GM12874 (cell line): ENCODE data around the gene KLK15.

Experiments used
- CTCF ChIP-seq: IDR thresholded peaks from 2 replicates; pipeline ENCODE4 v1.5.1; 2011; ENCODE audit warnings: low read depth, mild to moderate bottlenecking, control low read depth, low read length, moderate library complexity; ENCODE audit not compliant: insufficient read depth

Gene KLK15

GRCh38 chr19:50858886-50859285 lies 25.5 kb upstream of the KLK15 start:
- TF ChIP-seq CTCF: no peak

- TF ChIP-seq CTCF: no peak
Measured at GRCh38 chr19:50857366-50857765, 24.0 kb upstream of the KLK15 start.

GRCh38 chr19:50854636-50855410 lies 21.4 kb upstream of the KLK15 start, which contains the start of gene KLK3:
TSS of gene KLK3 (plus strand) at chr19:50854915. CDS start at chr19:50854956, 41 bp downstream.
- no peak for TF ChIP-seq CTCF

- TF ChIP-seq CTCF: no peak
Measured at GRCh38 chr19:50851620-50852019, 18.2 kb upstream of the KLK15 start.

- TF ChIP-seq CTCF: no peak
Measured at GRCh38 chr19:50850738-50851137, 17.4 kb upstream of the KLK15 start.

GRCh38 chr19:50844296-50844935 lies 11.0 kb upstream of the KLK15 start:
- TF ChIP-seq CTCF: no peak

GRCh38 chr19:50843701-50844221 lies 10.4 kb upstream of the KLK15 start:
- no peak for TF ChIP-seq CTCF
